ENCODE data around the gene IL12RB1.

DNA sequence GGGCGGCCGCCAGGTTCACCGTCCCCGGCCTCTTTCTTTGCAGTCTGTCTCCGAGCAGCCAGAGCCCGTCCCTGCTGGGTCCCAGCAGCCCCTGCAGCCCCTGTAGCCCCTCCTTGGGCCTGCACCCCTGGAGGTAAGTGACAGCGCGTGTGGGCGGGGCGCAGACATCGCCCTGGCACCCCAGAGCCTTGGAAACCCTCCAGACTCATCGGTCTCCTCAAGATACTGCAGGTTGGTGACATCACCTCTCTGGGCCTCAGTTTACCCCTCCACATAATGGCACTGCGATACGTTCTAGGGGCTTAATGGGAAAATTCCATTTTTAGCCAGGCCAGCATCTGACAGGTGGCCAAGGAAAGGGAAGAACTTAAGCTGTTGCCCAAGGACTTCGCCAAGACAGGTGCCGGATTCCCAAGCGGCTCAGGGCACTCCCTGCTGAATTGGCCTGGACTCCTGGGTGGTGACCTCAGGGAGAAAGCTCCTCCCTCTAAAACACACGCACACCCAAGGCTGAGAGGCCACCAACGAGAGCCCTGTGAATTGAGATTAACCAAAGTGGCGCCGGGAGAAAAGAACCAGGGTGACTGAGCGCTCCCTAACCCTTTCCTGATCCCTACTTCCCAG lies 24.0 kb upstream of the IL12RB1 start:
- TF ChIP-seq, protein P1, sequence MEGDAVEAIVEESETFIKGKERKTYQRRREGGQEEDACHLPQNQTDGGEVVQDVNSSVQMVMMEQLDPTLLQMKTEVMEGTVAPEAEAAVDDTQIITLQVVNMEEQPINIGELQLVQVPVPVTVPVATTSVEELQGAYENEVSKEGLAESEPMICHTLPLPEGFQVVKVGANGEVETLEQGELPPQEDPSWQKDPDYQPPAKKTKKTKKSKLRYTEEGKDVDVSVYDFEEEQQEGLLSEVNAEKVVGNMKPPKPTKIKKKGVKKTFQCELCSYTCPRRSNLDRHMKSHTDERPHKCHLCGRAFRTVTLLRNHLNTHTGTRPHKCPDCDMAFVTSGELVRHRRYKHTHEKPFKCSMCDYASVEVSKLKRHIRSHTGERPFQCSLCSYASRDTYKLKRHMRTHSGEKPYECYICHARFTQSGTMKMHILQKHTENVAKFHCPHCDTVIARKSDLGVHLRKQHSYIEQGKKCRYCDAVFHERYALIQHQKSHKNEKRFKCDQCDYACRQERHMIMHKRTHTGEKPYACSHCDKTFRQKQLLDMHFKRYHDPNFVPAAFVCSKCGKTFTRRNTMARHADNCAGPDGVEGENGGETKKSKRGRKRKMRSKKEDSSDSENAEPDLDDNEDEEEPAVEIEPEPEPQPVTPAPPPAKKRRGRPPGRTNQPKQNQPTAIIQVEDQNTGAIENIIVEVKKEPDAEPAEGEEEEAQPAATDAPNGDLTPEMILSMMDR (IDR thresholded peaks at IDR 0.05; ENCODE audit: borderline replicate concordance, extremely low read depth, low read length, poor library complexity, severe bottlenecking) = no peak
- TF ChIP-seq EZH2 (IDR thresholded peaks at IDR 0.05; ENCODE audit: borderline replicate concordance, low read depth, low read length, severe bottlenecking) = no peak
